ENCODE results near the gene RASD2.

RASD2 gene

GRCh38 chr22:35593891-35594470, 53.4 kb downstream of the RASD2 start:
- DNase-seq (ENCODE audit: low read depth) = no peak
- no peak overlapping the region for H3K4me3 ChIP-seq (ENCODE audit: low read depth, low read length)

GRCh38 chr22:35594686-35595085, 54.1 kb downstream of the RASD2 start:
- no peak for DNase-seq (ENCODE audit: low read depth)
- no peak overlapping the region for H3K4me3 ChIP-seq (ENCODE audit: low read depth, low read length)

DNA sequence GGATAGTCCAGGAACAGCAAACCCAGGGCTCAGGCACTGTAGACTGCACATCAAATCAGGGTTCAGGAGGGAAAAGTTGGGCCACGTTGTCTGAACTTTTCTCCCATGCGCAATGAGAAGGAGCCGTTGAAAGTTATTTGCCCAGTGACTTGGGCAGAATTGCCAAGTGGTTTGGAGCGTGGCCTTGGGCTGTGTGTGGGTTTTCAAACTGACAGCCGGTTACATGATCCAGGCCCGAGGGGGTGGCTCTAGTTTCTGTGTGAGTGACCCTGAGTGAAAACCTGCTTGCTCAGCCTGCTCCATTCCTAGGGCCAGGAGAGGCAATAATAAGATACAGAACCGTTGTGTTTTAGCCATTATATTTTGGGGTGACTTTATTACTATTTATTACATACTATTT, 56.2 kb downstream of the RASD2 start:
- no peak overlapping the region for H3K4me3 ChIP-seq (ENCODE audit: low read depth, low read length)
- no peak for DNase-seq (ENCODE audit: low read depth)

GRCh38 chr22:35597692-35598395, 57.2 kb downstream of the RASD2 start:
- no peak overlapping the region for H3K4me3 ChIP-seq (ENCODE audit: low read depth, low read length)
- DNase-seq (ENCODE audit: low read depth) = no peak

DNA sequence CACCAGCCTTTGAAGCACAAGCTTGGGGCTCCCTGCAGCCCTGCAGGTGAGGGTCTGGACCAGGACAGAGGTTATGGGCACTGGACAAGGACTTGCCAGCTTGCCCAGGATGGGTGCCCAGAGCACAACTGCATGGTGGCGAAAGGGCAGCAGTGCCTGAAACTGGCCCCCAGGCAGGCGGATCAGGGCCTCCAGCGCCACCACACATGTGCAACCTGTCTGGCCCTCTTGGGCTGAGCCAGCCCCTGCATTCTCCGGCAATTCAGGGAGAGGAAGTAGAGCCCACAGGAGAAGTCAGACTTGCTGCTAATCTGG, 57.7 kb downstream of the RASD2 start:
- H3K4me3 ChIP-seq (ENCODE audit: low read depth, low read length) = no peak overlapping the region
- DNase-seq (ENCODE audit: low read depth) = no peak

DNA sequence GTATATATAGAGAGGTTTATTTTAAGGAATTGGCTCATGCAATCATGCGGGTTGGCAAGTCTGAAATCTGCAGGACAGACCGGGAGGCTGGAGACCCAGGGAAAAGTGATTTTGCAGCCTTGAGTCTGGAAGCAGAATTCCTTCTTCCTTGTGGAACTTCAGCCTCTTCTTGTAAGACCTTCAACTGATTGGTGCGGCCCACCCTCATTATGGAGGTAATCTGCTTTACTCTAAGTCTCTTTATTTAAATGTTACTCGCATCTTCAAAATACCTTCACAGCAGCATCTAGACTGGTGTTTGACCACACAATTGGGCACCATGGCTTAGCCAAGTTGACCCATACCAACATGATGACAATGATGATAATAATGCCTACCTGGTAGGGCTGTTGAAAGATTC, 58.7 kb downstream of the RASD2 start:
- no peak overlapping the region for H3K4me3 ChIP-seq (ENCODE audit: low read depth, low read length)
- no peak for DNase-seq (ENCODE audit: low read depth)

GRCh38 chr22:35600476-35600875, 59.8 kb downstream of the RASD2 start:
- no peak overlapping the region for H3K4me3 ChIP-seq (ENCODE audit: low read depth, low read length)
- no peak for DNase-seq (ENCODE audit: low read depth)

DNA sequence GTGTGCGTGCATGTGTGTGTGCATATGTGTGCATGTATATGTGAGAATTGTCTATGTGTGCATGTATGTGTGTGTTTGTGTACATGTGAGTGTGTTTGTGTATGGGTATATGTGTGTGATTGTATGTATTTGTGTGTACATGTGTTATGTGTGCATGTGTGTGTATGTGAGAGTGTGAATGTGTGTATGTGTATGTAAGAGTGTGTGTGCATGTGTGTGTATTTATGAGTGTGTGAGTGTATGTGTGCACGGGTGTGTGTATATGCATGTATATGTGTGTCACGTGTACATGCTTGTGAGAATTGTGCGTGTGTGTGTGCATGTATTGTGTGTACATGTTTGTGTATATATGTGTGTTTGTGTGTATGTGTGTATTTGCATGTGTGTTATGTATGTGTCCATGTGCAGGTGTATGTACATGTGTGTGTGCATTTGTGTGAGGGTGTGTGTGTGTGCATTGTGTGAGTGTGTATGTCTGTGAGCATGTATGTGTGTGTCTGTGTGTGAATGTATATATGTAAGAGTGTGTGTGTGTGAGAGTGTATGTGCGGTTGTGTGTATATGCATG, 60.5 kb downstream of the RASD2 start:
- no peak overlapping the region for H3K4me3 ChIP-seq (ENCODE audit: low read depth, low read length)
- no peak for DNase-seq (ENCODE audit: low read depth)

GRCh38 chr22:35601743-35602615, 61.3 kb downstream of the RASD2 start:
- H3K4me3 ChIP-seq (ENCODE audit: low read depth, low read length) = no peak overlapping the region
- DNase-seq (ENCODE audit: low read depth) = no peak
